HG03139 (cell line): Measurements from ENCODE around the gene NOTUM.

Source experiments
- ATAC-seq: cut with Tn5 transposase; IDR thresholded peaks from one replicate; pipeline ENCODE4 v1.9.1; 2021; ENCODE audit not compliant: unreplicated experiment

The NOTUM gene

DNA sequence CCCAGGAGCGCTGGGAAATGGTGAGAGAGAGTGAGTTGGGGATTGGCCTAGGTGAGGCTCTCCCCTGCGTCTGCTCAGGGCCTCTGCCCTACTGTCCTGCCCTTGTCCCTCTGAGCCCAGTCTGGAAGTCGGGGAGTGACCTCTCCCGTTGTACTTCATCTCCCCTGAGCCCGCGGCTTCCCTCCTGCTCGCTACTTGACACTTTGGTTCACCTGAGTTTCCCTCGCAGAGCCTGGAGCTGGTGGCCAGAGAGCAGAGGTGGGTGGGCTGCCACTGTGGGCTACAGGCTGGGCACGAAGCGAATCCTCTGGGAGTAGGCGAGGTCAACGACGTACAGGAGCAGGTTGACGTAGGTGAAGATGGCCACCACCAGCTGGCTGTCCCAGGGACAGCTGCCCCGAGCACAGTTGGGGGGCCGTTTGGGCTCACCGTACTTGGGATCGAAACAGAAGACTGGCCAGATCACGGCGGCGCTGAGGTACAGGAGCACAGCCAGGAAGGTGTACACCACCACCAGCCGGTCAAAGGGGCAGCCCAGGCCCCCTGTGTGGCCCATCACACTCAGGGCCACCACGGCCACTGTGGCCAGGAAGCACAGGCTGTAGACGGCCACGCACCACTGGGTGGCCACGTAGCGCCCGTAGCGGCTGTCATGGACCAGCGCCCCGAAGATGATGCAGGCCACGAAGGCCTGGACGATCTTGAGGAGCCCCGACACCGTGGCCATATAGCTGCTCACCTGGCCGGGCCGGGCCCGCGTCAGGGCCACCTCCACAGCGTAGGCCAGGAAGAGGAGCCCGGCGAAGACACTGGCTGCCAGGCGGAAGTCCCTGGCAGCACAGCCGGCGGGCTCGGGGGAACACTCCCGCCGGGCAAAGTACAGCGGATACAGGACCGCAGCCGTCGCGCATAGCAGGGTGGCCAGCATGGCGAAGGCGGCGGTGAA, 20.2 kb downstream of the NOTUM start:
- no peak for ATAC-seq

- ATAC-seq = no peak
Observed at GRCh38 chr17:81939881-81940385, 21.1 kb downstream of the NOTUM start.

GRCh38 chr17:81939218-81939617, 21.8 kb downstream of the NOTUM start:
- no peak for ATAC-seq

DNA sequence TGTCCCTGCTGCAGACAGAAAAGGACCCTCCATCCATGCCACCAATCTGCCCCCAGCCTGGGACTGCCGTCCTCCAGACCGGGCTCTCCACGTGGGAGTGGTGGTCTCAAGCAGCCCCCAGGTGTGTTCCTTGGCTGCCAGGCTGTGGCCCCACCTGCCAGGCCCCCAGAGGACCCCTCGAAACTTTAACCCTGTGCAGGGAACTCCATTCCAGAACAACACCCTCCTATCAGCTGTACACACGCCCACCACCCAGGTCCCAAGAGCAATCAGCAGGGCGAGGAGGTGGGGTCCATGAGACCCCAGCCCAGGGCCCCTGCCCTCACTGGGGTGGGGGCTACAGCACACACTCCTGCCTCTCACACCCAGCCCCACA, 25.3 kb downstream of the NOTUM start:
- ATAC-seq = no peak

GRCh38 chr17:81934850-81935708, 25.9 kb downstream of the NOTUM start:
- ATAC-seq = no peak

DNA sequence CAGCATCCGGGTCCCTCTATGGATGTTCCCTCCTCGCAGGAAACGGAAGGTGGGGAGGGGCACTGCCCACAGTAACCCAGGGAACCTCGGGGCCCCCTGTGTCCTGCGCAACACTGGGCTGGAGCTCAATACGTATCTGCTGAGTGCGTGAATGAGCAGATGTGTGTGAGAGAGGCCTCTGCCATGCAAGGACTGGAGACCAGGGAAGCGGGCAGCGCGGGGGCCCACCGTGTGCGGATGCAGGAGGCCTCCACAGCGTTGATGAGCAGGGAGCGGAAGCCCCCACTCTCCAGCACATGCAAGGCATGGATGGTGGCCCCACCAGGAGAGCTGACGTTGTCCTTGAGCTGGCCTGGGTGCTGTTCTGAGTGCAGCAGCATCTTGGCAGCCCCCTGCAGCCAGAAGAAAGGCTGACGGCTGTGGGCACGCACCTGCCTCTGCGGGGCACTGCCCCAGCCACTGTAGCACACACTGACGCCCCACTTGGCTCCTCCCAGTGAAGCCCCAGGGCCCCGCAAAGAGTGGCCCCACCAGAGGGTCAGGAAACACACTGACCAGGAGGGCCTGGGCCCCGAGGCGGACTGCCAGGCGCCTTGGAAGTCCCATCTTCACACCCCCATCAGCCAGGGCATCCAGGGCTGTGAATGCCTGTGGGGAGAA, 26.8 kb downstream of the NOTUM start:
- ATAC-seq = no peak

GRCh38 chr17:81933178-81933699, 27.7 kb downstream of the NOTUM start:
- ATAC-seq = no peak

GRCh38 chr17:81932333-81932983, 28.5 kb downstream of the NOTUM start:
- no peak for ATAC-seq

GRCh38 chr17:81931557-81932332, 29.2 kb downstream of the NOTUM start:
- no peak for ATAC-seq

GRCh38 chr17:81931189-81931556, 29.8 kb downstream of the NOTUM start:
- ATAC-seq = no peak

GRCh38 chr17:81930142-81931125, 30.6 kb downstream of the NOTUM start:
- no peak for ATAC-seq

GRCh38 chr17:81929253-81930141, 31.5 kb downstream of the NOTUM start:
- ATAC-seq = no peak

DNA sequence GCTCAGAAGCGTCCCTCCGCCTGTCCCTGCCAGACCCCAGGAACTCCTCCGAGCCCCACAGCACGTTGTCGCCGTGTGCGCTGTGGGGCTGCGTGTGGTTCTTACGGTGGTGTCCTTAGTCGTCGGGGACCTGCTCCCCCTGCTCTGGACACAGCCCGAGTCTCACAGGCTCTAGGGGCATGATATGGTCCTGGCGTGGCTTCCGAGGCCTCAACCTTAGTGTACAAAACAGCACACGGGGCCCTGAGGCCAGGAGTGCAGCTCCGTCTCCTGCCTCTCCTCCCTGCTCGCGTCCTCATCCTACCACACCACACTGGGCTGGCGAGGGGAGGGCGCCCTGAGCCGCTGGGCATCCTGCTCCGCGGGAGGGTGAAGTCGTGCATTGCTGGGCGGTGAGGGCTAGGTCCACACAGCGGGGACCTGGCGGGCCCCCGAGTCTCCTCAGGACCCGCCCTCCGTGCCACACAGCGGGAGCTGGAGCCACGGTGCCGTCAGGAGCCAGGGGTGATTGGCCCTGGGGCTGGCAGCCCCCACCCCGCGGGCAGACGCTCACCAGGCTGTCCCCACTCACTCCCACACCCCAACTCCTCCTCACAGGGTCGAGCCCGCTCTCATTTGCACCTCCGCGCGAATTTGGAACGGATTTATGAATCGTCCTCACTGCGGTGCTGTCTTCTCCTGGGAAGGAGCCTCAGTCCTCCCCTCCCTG, 32.3 kb downstream of the NOTUM start:
- ATAC-seq = no peak

DNA sequence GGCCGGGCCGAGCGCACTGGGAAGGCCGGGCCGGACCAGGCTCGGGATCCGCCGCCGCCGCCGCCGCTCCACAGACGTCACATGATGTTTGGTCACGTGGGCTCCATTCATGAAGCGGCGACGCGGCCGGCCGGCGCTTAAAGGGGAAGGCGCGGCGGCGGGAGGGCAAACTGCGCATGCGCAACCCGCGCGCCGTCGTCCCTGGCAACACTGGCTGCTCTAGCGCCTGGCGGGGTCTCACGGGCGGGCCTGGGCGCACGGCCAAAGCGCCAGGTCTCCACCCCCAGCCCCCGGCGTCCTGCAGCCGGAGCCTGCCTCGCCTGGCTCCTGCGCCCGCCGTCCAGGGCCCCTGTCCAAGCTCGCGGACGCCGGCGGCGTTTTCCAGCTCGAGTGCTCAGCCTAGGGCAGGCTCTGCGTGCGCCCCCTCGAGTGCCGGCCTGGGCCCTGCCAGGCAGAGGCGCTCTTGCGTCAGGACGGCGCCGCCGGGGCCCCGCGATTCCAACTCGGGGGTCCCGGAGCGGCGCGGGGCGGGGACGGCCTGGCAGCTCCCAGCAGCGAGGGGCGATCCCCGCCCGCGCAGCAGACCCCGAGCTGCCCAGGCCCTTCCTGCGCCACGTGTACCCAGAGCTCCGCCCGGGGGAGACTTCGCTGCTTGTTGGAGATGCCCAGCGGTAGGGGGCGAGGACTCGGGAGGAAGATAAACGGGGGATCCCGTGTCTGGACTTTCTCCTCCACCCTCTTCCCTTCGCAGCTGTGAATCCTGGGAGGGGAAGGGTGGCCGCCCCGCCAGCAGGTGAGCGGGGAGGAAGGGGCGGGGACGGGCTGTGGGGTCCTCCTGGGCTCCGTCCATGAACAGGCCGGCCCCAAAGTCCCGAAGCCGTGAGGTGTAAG, 33.1 kb downstream of the NOTUM start, which contains the start of gene MAFG:
TSS of gene MAFG (minus strand) at position 83 of the 891 bp plus-strand sequence. CDS start 4,550 bp downstream, outside the sequence.
- peak; percentile 51 for ATAC-seq

GRCh38 chr17:81927152-81927652, 33.8 kb downstream of the NOTUM start:
- ATAC-seq = peak; percentile 2
